Lower leg skin (tissue), 3 donors: Measurements from ENCODE around the gene ELSPBP1.

Experiments
- CTCF ChIP-seq, 3 donors: fragments of 450-650 bp; IDR thresholded peaks; one replicate each; pipeline ENCODE4 v1.5.1; 2016; ENCODE audit warnings: antibody characterized with exemption in 3 of 3, mild to moderate bottlenecking in 3 of 3, moderate library complexity in 2 of 3
- POLR2A ChIP-seq, 2 donors: fragments of 450-650 bp; IDR thresholded peaks; one replicate each; pipeline ENCODE4 v1.6.1; 2016 to 2017; ENCODE audit warnings: antibody characterized with exemption in 2 of 2, mild to moderate bottlenecking in 1 of 2, moderate library complexity in 1 of 2

- TF ChIP-seq POLR2A (IDR thresholded peaks at IDR 0.05) (no peak), CTCF (IDR thresholded peaks at IDR 0.05) (no peak)
Observed at GRCh38 chr19:48043675-48044258, 49.3 kb downstream of the ELSPBP1 start, which contains the start of gene CABP5.
